ENCODE data around the gene DIP2C.

The DIP2C gene

DNA sequence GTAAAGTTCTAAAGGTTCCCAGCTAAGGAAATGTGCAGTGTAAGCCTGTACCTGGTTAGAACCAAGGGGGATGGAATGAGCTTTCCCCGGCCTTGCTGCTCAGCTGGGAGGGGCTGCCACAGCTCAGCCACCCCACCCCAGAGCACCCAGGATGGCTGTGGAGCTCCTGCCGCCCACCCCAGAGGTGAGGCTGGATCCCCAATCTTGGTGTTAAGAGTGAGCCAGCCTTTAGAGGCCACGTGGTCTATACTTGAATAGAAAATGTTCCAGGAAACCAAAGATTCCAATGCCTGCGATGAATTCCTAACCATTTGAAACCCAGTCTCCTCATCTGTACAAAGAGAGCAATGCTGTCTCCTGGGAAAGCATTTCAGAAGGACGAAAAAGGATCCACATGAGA, 16.5 kb downstream of the DIP2C start:
- Histone ChIP-seq H3K23ac (ENCODE audit: low read length) (no peak overlapping the region), H2BK5ac (ENCODE audit: low read length) (no peak overlapping the region), H2BK120ac (ENCODE audit: low read depth, low read length) (no peak overlapping the region), H4K8ac (ENCODE audit: low read depth, low read length) (no peak overlapping the region), H3K18ac (ENCODE audit: low read length) (no peak overlapping the region), H2BK15ac (replicated peaks; ENCODE audit: low read depth) (no peak overlapping the region), H3K56ac (ENCODE audit: low read length) (no peak overlapping the region), H3K36me3 (ENCODE audit: control insufficient read depth, insufficient read depth, low read length) (no peaks in the 10 kb centered on the region), H4K5ac (ENCODE audit: low read length) (no peak overlapping the region), H3K79me2 (ENCODE audit: control insufficient read depth, insufficient read depth, low read length) (peaks cover 2% of the 10 kb centered on the region), H3K4me3 (ENCODE audit: low read length) (no peak overlapping the region), H2AK5ac (ENCODE audit: low read length) (no peak overlapping the region), H3K4me1 (ENCODE audit: control insufficient read depth, low read depth, low read length) (no peaks in the 10 kb centered on the region), H3K9ac (ENCODE audit: low read length) (no peak overlapping the region), H3K79me1 (ENCODE audit: low read length) (peaks cover 17% of the 10 kb centered on the region), H3K4ac (ENCODE audit: low read depth, low read length) (no peak overlapping the region), H3K27me3 (ENCODE audit: insufficient read depth, low read length, poor library complexity) (no peaks in the 10 kb centered on the region), H3K27ac (ENCODE audit: low read depth, low read length) (no peak overlapping the region), H3K4me2 (ENCODE audit: low read length) (no peak overlapping the region)
- DNase-seq = no peak
- WGBS (ENCODE audit: extremely low coverage, insufficient coverage, low lambda C conversion rate) = no CpG with 5 or more reads among the region's 5 CpGs

DNA sequence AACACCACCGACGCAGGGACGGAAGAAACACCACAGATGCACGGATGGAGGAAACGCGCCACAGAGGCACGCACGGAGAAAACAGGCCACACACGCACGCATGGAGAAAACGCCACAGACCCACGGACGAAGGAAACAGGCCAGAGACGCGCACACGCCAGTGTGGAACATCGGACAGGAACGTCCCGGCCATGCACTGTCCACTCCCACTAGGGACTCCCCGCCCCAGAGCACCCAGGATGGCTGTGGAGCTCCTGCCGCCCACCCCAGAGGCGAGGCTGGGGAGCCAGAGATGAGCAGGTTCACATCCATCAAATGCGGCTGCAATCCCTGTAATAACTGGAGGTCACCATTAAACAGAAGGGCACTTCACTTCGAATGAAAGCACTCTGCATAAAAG, 17.3 kb downstream of the DIP2C start:
- H2BK5ac ChIP-seq (ENCODE audit: low read length) = no peak overlapping the region
- H2BK15ac ChIP-seq (replicated peaks; ENCODE audit: low read depth) = no peak overlapping the region
- no peak overlapping the region for H3K23ac ChIP-seq (ENCODE audit: low read length)
- H2AK5ac ChIP-seq (ENCODE audit: low read length) = no peak overlapping the region
- H3K4me2 ChIP-seq (ENCODE audit: low read length) = no peak overlapping the region
- no peak overlapping the region for H3K9ac ChIP-seq (ENCODE audit: low read length)
- no peak overlapping the region for H3K27ac ChIP-seq (ENCODE audit: low read depth, low read length)
- no peak overlapping the region for H3K18ac ChIP-seq (ENCODE audit: low read length)
- peaks cover 21% of the 10 kb centered on the region for H3K79me1 ChIP-seq (ENCODE audit: low read length)
- H3K4ac ChIP-seq (ENCODE audit: low read depth, low read length) = no peak overlapping the region
- no peak overlapping the region for H3K4me3 ChIP-seq (ENCODE audit: low read length)
- no peaks in the 10 kb centered on the region for H3K4me1 ChIP-seq (ENCODE audit: control insufficient read depth, low read depth, low read length)
- H4K5ac ChIP-seq (ENCODE audit: low read length) = no peak overlapping the region
- H3K27me3 ChIP-seq (ENCODE audit: insufficient read depth, low read length, poor library complexity) = no peaks in the 10 kb centered on the region
- peaks cover 8% of the 10 kb centered on the region for H3K79me2 ChIP-seq (ENCODE audit: control insufficient read depth, insufficient read depth, low read length)
- no peak for DNase-seq
- WGBS (ENCODE audit: extremely low coverage, insufficient coverage, low lambda C conversion rate) = no CpG with 5 or more reads among the region's 24 CpGs
- H3K56ac ChIP-seq (ENCODE audit: low read length) = no peak overlapping the region
- no peaks in the 10 kb centered on the region for H3K36me3 ChIP-seq (ENCODE audit: control insufficient read depth, insufficient read depth, low read length)
- no peak overlapping the region for H4K8ac ChIP-seq (ENCODE audit: low read depth, low read length)
- H2BK120ac ChIP-seq (ENCODE audit: low read depth, low read length) = no peak overlapping the region

DNA sequence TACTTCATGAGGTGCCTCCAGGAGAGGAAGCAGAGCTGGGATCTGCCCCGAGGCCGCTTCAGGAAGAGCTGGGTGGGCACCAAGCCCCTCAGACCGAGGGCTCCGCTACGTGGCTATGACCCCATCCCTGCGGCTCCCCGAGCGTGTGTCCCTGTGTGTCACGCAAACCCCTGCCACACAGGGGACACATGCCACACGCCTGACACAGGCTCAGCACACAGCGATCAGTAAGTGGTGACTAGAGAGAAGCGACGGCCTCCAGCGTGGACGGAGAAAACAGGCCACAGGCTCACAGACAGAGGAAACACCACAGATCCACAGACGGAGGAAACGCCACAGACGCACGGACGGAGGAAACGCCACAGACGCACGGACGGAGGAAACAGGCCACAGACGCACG, 18.5 kb downstream of the DIP2C start:
- Histone ChIP-seq H3K27ac (ENCODE audit: low read depth, low read length) (no peak overlapping the region), H3K4me2 (ENCODE audit: low read length) (no peak overlapping the region), H2BK5ac (ENCODE audit: low read length) (no peak overlapping the region), H2BK15ac (replicated peaks; ENCODE audit: low read depth) (no peak overlapping the region), H3K4me1 (ENCODE audit: control insufficient read depth, low read depth, low read length) (no peaks in the 10 kb centered on the region), H3K23ac (ENCODE audit: low read length) (no peak overlapping the region), H3K79me2 (ENCODE audit: control insufficient read depth, insufficient read depth, low read length) (peaks cover 8% of the 10 kb centered on the region), H3K79me1 (ENCODE audit: low read length) (peaks cover 21% of the 10 kb centered on the region), H2BK120ac (ENCODE audit: low read depth, low read length) (no peak overlapping the region), H2AK5ac (ENCODE audit: low read length) (no peak overlapping the region), H3K56ac (ENCODE audit: low read length) (no peak overlapping the region), H3K9ac (ENCODE audit: low read length) (no peak overlapping the region), H3K18ac (ENCODE audit: low read length) (no peak overlapping the region), H3K4ac (ENCODE audit: low read depth, low read length) (no peak overlapping the region), H4K5ac (ENCODE audit: low read length) (no peak overlapping the region), H3K36me3 (ENCODE audit: control insufficient read depth, insufficient read depth, low read length) (no peaks in the 10 kb centered on the region), H3K27me3 (ENCODE audit: insufficient read depth, low read length, poor library complexity) (no peaks in the 10 kb centered on the region), H3K4me3 (ENCODE audit: low read length) (no peak overlapping the region), H4K8ac (ENCODE audit: low read depth, low read length) (no peak overlapping the region)
- no CpG with 5 or more reads among the region's 26 CpGs for WGBS (ENCODE audit: extremely low coverage, insufficient coverage, low lambda C conversion rate)
- DNase-seq = no peak

DNA sequence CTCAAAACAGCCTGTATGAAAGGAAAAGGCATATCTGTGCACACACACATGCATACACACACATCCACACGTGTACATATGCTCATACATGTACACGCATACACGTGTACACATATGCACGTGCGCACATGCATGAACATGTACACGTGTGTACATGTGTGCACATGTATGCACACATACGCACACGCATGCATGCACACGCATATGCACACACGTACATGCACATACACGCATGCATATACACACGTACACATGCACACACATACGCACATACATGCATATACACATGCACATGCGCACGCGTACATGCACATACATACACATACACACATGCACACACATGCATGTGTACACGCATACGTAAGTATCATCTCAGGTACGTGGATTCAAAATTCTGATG, 19.4 kb downstream of the DIP2C start:
- H2BK120ac ChIP-seq (ENCODE audit: low read depth, low read length) = no peak overlapping the region
- H3K79me1 ChIP-seq (ENCODE audit: low read length) = peaks cover 21% of the 10 kb centered on the region
- H3K23ac ChIP-seq (ENCODE audit: low read length) = no peak overlapping the region
- H3K9ac ChIP-seq (ENCODE audit: low read length) = no peak overlapping the region
- peaks cover 8% of the 10 kb centered on the region for H3K79me2 ChIP-seq (ENCODE audit: control insufficient read depth, insufficient read depth, low read length)
- H4K5ac ChIP-seq (ENCODE audit: low read length) = no peak overlapping the region
- H3K56ac ChIP-seq (ENCODE audit: low read length) = no peak overlapping the region
- no peak overlapping the region for H2BK15ac ChIP-seq (replicated peaks; ENCODE audit: low read depth)
- H3K27me3 ChIP-seq (ENCODE audit: insufficient read depth, low read length, poor library complexity) = no peaks in the 10 kb centered on the region
- no peak overlapping the region for H3K4me2 ChIP-seq (ENCODE audit: low read length)
- no peak overlapping the region for H2BK5ac ChIP-seq (ENCODE audit: low read length)
- no CpG with 5 or more reads among the region's 19 CpGs for WGBS (ENCODE audit: extremely low coverage, insufficient coverage, low lambda C conversion rate)
- H2AK5ac ChIP-seq (ENCODE audit: low read length) = no peak overlapping the region
- no peak for DNase-seq
- H3K27ac ChIP-seq (ENCODE audit: low read depth, low read length) = no peak overlapping the region
- H3K4ac ChIP-seq (ENCODE audit: low read depth, low read length) = no peak overlapping the region
- H3K4me1 ChIP-seq (ENCODE audit: control insufficient read depth, low read depth, low read length) = no peaks in the 10 kb centered on the region
- H3K18ac ChIP-seq (ENCODE audit: low read length) = no peak overlapping the region
- H4K8ac ChIP-seq (ENCODE audit: low read depth, low read length) = no peak overlapping the region
- no peak overlapping the region for H3K4me3 ChIP-seq (ENCODE audit: low read length)
- H3K36me3 ChIP-seq (ENCODE audit: control insufficient read depth, insufficient read depth, low read length) = no peaks in the 10 kb centered on the region

DNA sequence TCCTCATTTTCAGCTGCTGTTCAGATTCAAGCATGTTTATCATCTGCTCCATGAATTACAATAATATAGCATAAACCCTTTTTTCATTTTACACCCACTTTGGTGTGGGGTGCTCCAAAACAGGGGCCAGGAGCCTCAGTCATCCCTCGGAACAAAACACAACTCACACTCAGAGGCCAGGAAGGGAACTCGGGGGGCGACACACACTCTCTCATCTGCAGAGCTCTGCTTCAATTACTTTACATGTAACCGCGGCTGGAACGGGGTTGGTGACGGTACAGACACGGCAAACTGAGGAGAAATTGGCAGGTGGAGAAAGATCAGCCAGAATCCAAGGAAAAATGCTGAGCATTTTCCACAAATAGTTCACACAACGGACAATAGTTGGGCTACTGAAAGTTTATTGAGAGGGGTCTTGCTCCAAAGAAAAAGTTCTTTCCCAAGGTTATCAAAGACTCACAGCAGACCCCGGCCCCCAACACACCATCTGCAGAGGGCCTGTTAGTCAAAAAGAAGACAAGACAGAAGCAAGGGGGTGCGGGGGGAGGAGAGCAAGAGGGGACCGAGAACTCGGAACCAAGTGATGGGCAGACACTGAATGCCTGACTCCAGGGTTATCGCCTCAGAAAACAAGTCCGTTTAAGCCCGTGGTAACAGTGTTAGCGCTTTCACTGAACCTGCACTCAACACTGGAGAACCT, 20.5 kb downstream of the DIP2C start:
- no peak for DNase-seq
- H3K23ac ChIP-seq (ENCODE audit: low read length) = no peak overlapping the region

DNA sequence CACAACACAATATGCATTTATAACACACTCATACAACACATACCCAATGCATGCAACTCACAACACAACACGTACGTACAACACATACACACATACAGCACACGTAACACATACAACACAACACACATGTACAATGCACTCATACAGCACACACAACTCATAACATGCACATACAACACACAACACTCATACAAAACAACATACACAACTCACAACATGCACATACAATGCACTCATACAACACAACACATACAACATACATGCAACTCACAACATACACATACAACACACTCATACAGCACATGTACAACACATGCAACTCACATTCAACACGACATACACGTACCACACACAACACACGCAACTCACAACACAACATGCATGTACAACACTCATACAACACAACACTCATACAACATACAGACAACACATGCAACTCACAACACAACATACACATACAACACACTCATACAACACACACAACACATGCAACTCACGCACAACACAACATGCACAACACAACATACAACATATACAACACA, 21.8 kb downstream of the DIP2C start:
- DNase-seq = no peak
- 100% methylated on average over 7 of the region's 7 CpGs for WGBS (ENCODE audit: extremely low coverage, insufficient coverage, low lambda C conversion rate)
- H3K79me2 ChIP-seq (ENCODE audit: control insufficient read depth, insufficient read depth, low read length) = peaks cover 8% of the 10 kb centered on the region

More for the DNA sequence above, 20.5 kb downstream of the DIP2C start:
- no peak overlapping the region for H3K56ac ChIP-seq (ENCODE audit: low read length)
- peaks cover 8% of the 10 kb centered on the region for H3K79me2 ChIP-seq (ENCODE audit: control insufficient read depth, insufficient read depth, low read length)
- no CpG with 5 or more reads among the region's 17 CpGs for WGBS (ENCODE audit: extremely low coverage, insufficient coverage, low lambda C conversion rate)
- H3K4me1 ChIP-seq (ENCODE audit: control insufficient read depth, low read depth, low read length) = no peaks in the 10 kb centered on the region
- H3K18ac ChIP-seq (ENCODE audit: low read length) = no peak overlapping the region
- H3K27me3 ChIP-seq (ENCODE audit: insufficient read depth, low read length, poor library complexity) = no peaks in the 10 kb centered on the region
- H2BK5ac ChIP-seq (ENCODE audit: low read length) = no peak overlapping the region
- peaks cover 21% of the 10 kb centered on the region for H3K79me1 ChIP-seq (ENCODE audit: low read length)
- no peak overlapping the region for H2BK120ac ChIP-seq (ENCODE audit: low read depth, low read length)
- H3K4me3 ChIP-seq (ENCODE audit: low read length) = no peak overlapping the region
- no peaks in the 10 kb centered on the region for H3K36me3 ChIP-seq (ENCODE audit: control insufficient read depth, insufficient read depth, low read length)
- H4K5ac ChIP-seq (ENCODE audit: low read length) = no peak overlapping the region
- H3K27ac ChIP-seq (ENCODE audit: low read depth, low read length) = no peak overlapping the region
- no peak overlapping the region for H2AK5ac ChIP-seq (ENCODE audit: low read length)
- no peak overlapping the region for H3K4ac ChIP-seq (ENCODE audit: low read depth, low read length)
- H3K4me2 ChIP-seq (ENCODE audit: low read length) = no peak overlapping the region
- no peak overlapping the region for H4K8ac ChIP-seq (ENCODE audit: low read depth, low read length)
- no peak overlapping the region for H2BK15ac ChIP-seq (replicated peaks; ENCODE audit: low read depth)
- no peak overlapping the region for H3K9ac ChIP-seq (ENCODE audit: low read length)

More for the DNA sequence above, 21.8 kb downstream of the DIP2C start:
- Histone ChIP-seq H2BK120ac (ENCODE audit: low read depth, low read length) (no peak overlapping the region), H3K36me3 (ENCODE audit: control insufficient read depth, insufficient read depth, low read length) (no peaks in the 10 kb centered on the region), H3K79me1 (ENCODE audit: low read length) (peaks cover 22% of the 10 kb centered on the region), H3K4me1 (ENCODE audit: control insufficient read depth, low read depth, low read length) (no peaks in the 10 kb centered on the region), H3K27ac (ENCODE audit: low read depth, low read length) (no peak overlapping the region), H2AK5ac (ENCODE audit: low read length) (no peak overlapping the region), H3K9ac (ENCODE audit: low read length) (no peak overlapping the region), H3K4me3 (ENCODE audit: low read length) (peak overlapping the region; percentile 2), H3K18ac (ENCODE audit: low read length) (no peak overlapping the region), H3K4me2 (ENCODE audit: low read length) (no peak overlapping the region), H3K4ac (ENCODE audit: low read depth, low read length) (no peak overlapping the region), H4K5ac (ENCODE audit: low read length) (no peak overlapping the region), H2BK5ac (ENCODE audit: low read length) (no peak overlapping the region), H4K8ac (ENCODE audit: low read depth, low read length) (no peak overlapping the region), H3K27me3 (ENCODE audit: insufficient read depth, low read length, poor library complexity) (no peaks in the 10 kb centered on the region), H2BK15ac (replicated peaks; ENCODE audit: low read depth) (no peak overlapping the region), H3K23ac (ENCODE audit: low read length) (no peak overlapping the region), H3K56ac (ENCODE audit: low read length) (no peak overlapping the region)
